SU-DHL-6 (cell line): Measurements from ENCODE around the gene TTC3.

ENCODE experiments used
- H2AFZ ChIP-seq: fragments of 200-600 bp; sonication (generic); 2 replicates; pipeline ENCODE4 v1.6.1; 2014; ENCODE audit warnings: low read depth, mild to moderate bottlenecking, moderate library complexity, mixed read lengths, antibody characterized with exemption, low read length; ENCODE audit not compliant: severe bottlenecking
- H3F3A ChIP-seq: fragments of 200-600 bp; shearing (Covaris generic); 2 replicates; pipeline ENCODE4 v1.6.0; 2016; ENCODE audit warnings: antibody characterized with exemption, mild to moderate bottlenecking; ENCODE audit not compliant: insufficient read depth
- H3K27ac ChIP-seq: fragments of 200-600 bp; sonication (generic); 2 replicates; pipeline ENCODE4 v1.5.1; 2016; ENCODE audit warnings: low read depth, mild to moderate bottlenecking, low read length, moderate library complexity, mixed read lengths
- H3K27me3 ChIP-seq: fragments of 200-600 bp; sonication (generic), shearing (Covaris generic); 2 replicates; pipeline ENCODE4 v1.6.0; 2014; ENCODE audit warnings: mild to moderate bottlenecking, low read length
- H3K36me3 ChIP-seq: fragments of 200-600 bp; sonication (generic); 2 replicates; pipeline ENCODE4 v1.6.1; 2014; ENCODE audit warnings: mild to moderate bottlenecking, low read length, mixed read lengths
- H3K4me2 ChIP-seq: fragments of 300-600, 200-600 bp; shearing (Covaris generic), sonication (generic); 2 replicates; pipeline ENCODE4 v1.6.0; 2014; ENCODE audit warnings: low read length, low read depth, mild to moderate bottlenecking; ENCODE audit not compliant: poor library complexity, severe bottlenecking
- H3K4me3 ChIP-seq: fragments of 200-600 bp; sonication (generic); 2 replicates; pipeline ENCODE4 v1.5.1; 2014; ENCODE audit warnings: antibody characterized with exemption, low read length, mild to moderate bottlenecking, mixed read lengths; ENCODE audit not compliant: insufficient read depth, poor library complexity, severe bottlenecking
- H3K79me2 ChIP-seq: fragments of 200-600 bp; sonication (generic); 2 replicates; pipeline ENCODE4 v1.6.1; 2014; ENCODE audit warnings: mild to moderate bottlenecking, low read length, moderate library complexity; ENCODE audit not compliant: insufficient read depth
- H3K9ac ChIP-seq: fragments of 200-600 bp; sonication (generic); 2 replicates; pipeline ENCODE4 v1.7.0; 2014; ENCODE audit warnings: mild to moderate bottlenecking, low read length
- H3K9me2 ChIP-seq: fragments of 200-600 bp; sonication (generic); replicated peaks from 2 replicates; pipeline ENCODE4 v1.6.1; 2014; ENCODE audit warnings: low read length; ENCODE audit not compliant: insufficient read depth
- H3K9me3 ChIP-seq: fragments of 200-600 bp; sonication (generic); 2 replicates; pipeline ENCODE4 v1.6.1; 2014; ENCODE audit warnings: low read length, mixed read lengths; ENCODE audit not compliant: insufficient read depth
- H4K20me1 ChIP-seq: fragments of 200-600 bp; sonication (generic); 2 replicates; pipeline ENCODE4 v1.6.1; 2014; ENCODE audit warnings: low read depth, mild to moderate bottlenecking, antibody characterized with exemption, low read length, moderate library complexity, mixed read lengths
- CTCF ChIP-seq: fragments of 200-600 bp; sonication (generic); IDR thresholded peaks from one replicate; pipeline ENCODE4 v1.5.1; 2017; ENCODE audit warnings: antibody characterized with exemption, mild to moderate bottlenecking, low read length, moderate library complexity; ENCODE audit not compliant: insufficient read depth, poor library complexity, severe bottlenecking
- EZH2phosphoT487 ChIP-seq: fragments of 200-600 bp; sonication (generic), shearing (Covaris generic); conservative IDR thresholded peaks from 2 replicates; pipeline ENCODE4 v1.6.1; 2018; ENCODE audit warnings: mild to moderate bottlenecking, antibody characterized with exemption, low read length, moderate library complexity, mixed read lengths

Gene TTC3

GRCh38 chr21:37168666-37169065 is 95.6 kb downstream of the TTC3 start:
- H3K79me2 ChIP-seq, result no peaks in the 10 kb centered on the region
- no peak overlapping the region for H2AFZ ChIP-seq
- no peaks in the 10 kb centered on the region for H3K27me3 ChIP-seq
- H3K4me2 ChIP-seq, result no peak overlapping the region
- no peak overlapping the region for H3K9ac ChIP-seq
- no peaks in the 10 kb centered on the region for H3F3A ChIP-seq
- TF ChIP-seq CTCF, result no peak
- TF ChIP-seq EZH2phosphoT487, result no peak
- H3K9me2 ChIP-seq, result no peaks in the 10 kb centered on the region
- no peak overlapping the region for H3K4me3 ChIP-seq
- peaks cover 17% of the 10 kb centered on the region; the same call in 1 of the 2 replicates for H3K36me3 ChIP-seq
- no peaks in the 10 kb centered on the region for H3K9me3 ChIP-seq
- no peaks in the 10 kb centered on the region for H4K20me1 ChIP-seq
- no peak overlapping the region for H3K27ac ChIP-seq

- Histone ChIP-seq H2AFZ (no peak overlapping the region), H4K20me1 (no peaks in the 10 kb centered on the region), H3K36me3 (peaks cover 8% of the 10 kb centered on the region; the same call in 1 of the 2 replicates), H3K27me3 (no peaks in the 10 kb centered on the region), H3K9me2 (no peaks in the 10 kb centered on the region), H3K79me2 (no peaks in the 10 kb centered on the region), H3K9me3 (no peaks in the 10 kb centered on the region), H3F3A (no peaks in the 10 kb centered on the region), H3K27ac (no peak overlapping the region), H3K4me2 (no peak overlapping the region), H3K4me3 (no peak overlapping the region), H3K9ac (no peak overlapping the region)
- TF ChIP-seq EZH2phosphoT487 (no peak), CTCF (no peak)
Observed at GRCh38 chr21:37172646-37173045, 99.6 kb downstream of the TTC3 start.

GRCh38 chr21:37176716-37177115 is 103.7 kb downstream of the TTC3 start:
- H3K9me3 ChIP-seq, result no peaks in the 10 kb centered on the region
- H3K9me2 ChIP-seq, result no peaks in the 10 kb centered on the region
- H3K9ac ChIP-seq, result no peak overlapping the region
- no peaks in the 10 kb centered on the region for H3K27me3 ChIP-seq
- H3K79me2 ChIP-seq, result no peaks in the 10 kb centered on the region
- peaks cover 10% of the 10 kb centered on the region; the same call in 1 of the 2 replicates for H3K36me3 ChIP-seq
- TF ChIP-seq CTCF, result no peak
- TF ChIP-seq EZH2phosphoT487, result no peak
- no peaks in the 10 kb centered on the region for H4K20me1 ChIP-seq
- H3K4me3 ChIP-seq, result no peak overlapping the region
- H3F3A ChIP-seq, result no peaks in the 10 kb centered on the region
- no peak overlapping the region for H3K27ac ChIP-seq
- H3K4me2 ChIP-seq, result no peak overlapping the region
- H2AFZ ChIP-seq, result no peak overlapping the region

GRCh38 chr21:37181059-37181458 is 108.0 kb downstream of the TTC3 start:
- Histone ChIP-seq H3K36me3 (peaks cover 13% of the 10 kb centered on the region; the same call in 1 of the 2 replicates), H3K79me2 (no peaks in the 10 kb centered on the region), H3K9me3 (no peaks in the 10 kb centered on the region), H3K27ac (no peak overlapping the region), H4K20me1 (no peaks in the 10 kb centered on the region), H3K9ac (no peak overlapping the region), H3K4me3 (no peak overlapping the region), H3K4me2 (no peak overlapping the region), H3K9me2 (no peaks in the 10 kb centered on the region), H2AFZ (no peak overlapping the region), H3F3A (no peaks in the 10 kb centered on the region), H3K27me3 (no peaks in the 10 kb centered on the region)
- TF ChIP-seq EZH2phosphoT487 (no peak), CTCF (no peak)
